Adrenal gland (tissue), 12 donors: ENCODE data around the gene SLC25A21. TPM values are rescaled to one million over a fixed set of nuclear protein-coding genes. Genes with fewer than 3 reads are reported as not detected.

Experiments used
- DNase-seq, 7 donors: peaks; one replicate each; pipeline ENCODE4 v3.0.0-alpha.2; 2019 to 2020
- H3K27ac ChIP-seq, 5 donors: fragments of 200-600 bp; sonication (generic) in 4 of 5; 1 replicate in 3 of 5; 2 replicates in 2 of 5; pipeline versions ENCODE4 v1.5.1 to v1.8.0; 2016 to 2020; ENCODE audit warnings: mild to moderate bottlenecking in 1 of 5
- H3K27me3 ChIP-seq: fragments of 200-600 bp; 2 replicates; pipeline ENCODE4 v1.8.0; 2021
- H3K36me3 ChIP-seq, 2 donors: fragments of 200-600 bp; replicated peaks in 1 of 2; 1 replicate in 1 of 2; 2 replicates in 1 of 2; pipeline versions ENCODE4 v1.5.1 to v1.8.0; 2018 to 2022
- H3K4me1 ChIP-seq, 2 donors: fragments of 200-600 bp; replicated peaks in 1 of 2; 1 replicate in 1 of 2; 2 replicates in 1 of 2; pipeline versions ENCODE4 v1.5.1 to v1.8.0; 2018 to 2021
- H3K4me3 ChIP-seq, 4 donors: fragments of 200-600 bp; sonication (generic) in 3 of 4; one replicate each; pipeline ENCODE4 v1.5.1; 2016 to 2018
- H3K9me3 ChIP-seq, 3 donors: fragments of 200-600 bp; sonication (generic) in 1 of 3; replicated peaks in 1 of 3; 1 replicate in 2 of 3; 2 replicates in 1 of 3; pipeline versions ENCODE4 v1.5.1 to v1.8.0; 2016 to 2021
- POLR2A ChIP-seq, 2 donors: fragments of 450-650 bp; IDR thresholded peaks; one replicate each; pipeline ENCODE4 v1.6.1; 2017; ENCODE audit warnings: antibody characterized with exemption in 2 of 2, mild to moderate bottlenecking in 2 of 2, moderate library complexity in 1 of 2
- WGBS, 4 donors: extraction: QIAGEN DNeasy Blood & Tissue Kit in 2 of 4; methylation state at CpG; one replicate each; pipeline versions ENCODE4 v1.1.5 to v1.1.7; 2013 to 2017; 5-methylcytosine and 5-hydroxymethylcytosine counted together
- intact Hi-C, 2 donors: fragments of 100-400 bp; cut with DNase I; formaldehyde crosslinking; loops; one replicate each; pipeline versions ENCODE4 v1.14.1 to v1.15.0; 2022 to 2023
- polyA plus RNA-seq, 3 donors: library from polyadenylated mRNA; stranded (reverse); fragments of 200-250 nt in 2 of 3; fragments of 350-450 nt in 1 of 3; fragmentation: Illumina TruSeq in 1 of 3; extraction: RNeasy Lipid Tissue Mini Kit (QIAGEN cat#74804) in 1 of 3; gene quantifications; one replicate each; pipeline ENCODE4 v1.2.3, GENCODE V29; 2013 to 2014
- total RNA-seq, 9 donors: library from RNA; depleted of rRNA in 4 of 9; stranded (reverse); fragments of >200 nt in 4 of 9; fragments of 120-200 nt in 1 of 9; fragmentation: NEBNext Ultra II Directional in 1 of 9; extraction: Animal tissue kit (Norgen Biotek cat#: 25700) in 1 of 9; gene quantifications; one replicate each; pipeline versions ENCODE4 v1.1.0 to v1.2.4, GENCODE V29; 2013 to 2023
- TF ChIP-seq, protein P1 (sequence below), 6 experiments: fragments of 450-650 bp in 4 of 6; fragments of 200-600 bp in 2 of 6; sonication (generic) in 1 of 6; IDR thresholded peaks; 1 replicate in 5 of 6; 2 replicates in 1 of 6; pipeline versions ENCODE4 v1.5.1 to v1.8.0; 2016 to 2021; ENCODE audit warnings: antibody characterized with exemption in 6 of 6, mild to moderate bottlenecking in 2 of 6, moderate library complexity in 1 of 6
- donor health status: healthy with polysubstance abuse.
- donor health status: Bipolar disorder and iron deficiency.
- donor health status: DM: yes; HTN: yes; CAD: no.
- donor health status: DM: no; HTN: no; CAD: no.
- donor health status: DM: no; HTN: no; CAD: no.
- donor health status: DM: yes; HTN: yes; CAD: no.

The SLC25A21 gene
- total and polyA plus RNA-seq, 12 donors: 0.14 to 3.8 (median 0.56) TPM

DNA sequence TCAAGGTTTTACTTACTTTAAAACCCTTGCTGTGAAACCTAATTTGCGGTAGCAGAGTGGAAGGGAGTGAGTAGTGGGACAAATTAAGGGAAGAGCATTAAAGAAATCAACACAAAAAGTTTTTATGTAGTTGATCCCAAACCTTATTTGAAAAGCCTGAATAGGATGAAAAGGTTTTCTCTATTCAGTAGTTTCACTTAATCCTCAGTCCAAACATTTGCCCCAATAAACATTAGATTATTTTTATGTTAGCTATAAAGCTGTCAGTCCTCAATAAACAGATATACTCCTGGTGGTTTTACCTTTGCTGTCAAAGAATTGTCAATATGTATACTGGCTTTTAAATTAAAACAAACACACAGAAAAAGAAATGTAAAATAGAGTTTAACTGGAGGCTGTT, 374.8 kb downstream of the SLC25A21 start:
- TF ChIP-seq, protein P1, sequence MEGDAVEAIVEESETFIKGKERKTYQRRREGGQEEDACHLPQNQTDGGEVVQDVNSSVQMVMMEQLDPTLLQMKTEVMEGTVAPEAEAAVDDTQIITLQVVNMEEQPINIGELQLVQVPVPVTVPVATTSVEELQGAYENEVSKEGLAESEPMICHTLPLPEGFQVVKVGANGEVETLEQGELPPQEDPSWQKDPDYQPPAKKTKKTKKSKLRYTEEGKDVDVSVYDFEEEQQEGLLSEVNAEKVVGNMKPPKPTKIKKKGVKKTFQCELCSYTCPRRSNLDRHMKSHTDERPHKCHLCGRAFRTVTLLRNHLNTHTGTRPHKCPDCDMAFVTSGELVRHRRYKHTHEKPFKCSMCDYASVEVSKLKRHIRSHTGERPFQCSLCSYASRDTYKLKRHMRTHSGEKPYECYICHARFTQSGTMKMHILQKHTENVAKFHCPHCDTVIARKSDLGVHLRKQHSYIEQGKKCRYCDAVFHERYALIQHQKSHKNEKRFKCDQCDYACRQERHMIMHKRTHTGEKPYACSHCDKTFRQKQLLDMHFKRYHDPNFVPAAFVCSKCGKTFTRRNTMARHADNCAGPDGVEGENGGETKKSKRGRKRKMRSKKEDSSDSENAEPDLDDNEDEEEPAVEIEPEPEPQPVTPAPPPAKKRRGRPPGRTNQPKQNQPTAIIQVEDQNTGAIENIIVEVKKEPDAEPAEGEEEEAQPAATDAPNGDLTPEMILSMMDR (IDR thresholded peaks at IDR 0.05): no peak
- no peak for TF ChIP-seq POLR2A (IDR thresholded peaks at IDR 0.05)
- WGBS, 4 donors: 54 to 84% (median 80%) methylated on average over 1 of the region's 1 CpG
- intact Hi-C loops: no loop called here
- H3K4me1 ChIP-seq: no peaks in the 10 kb centered on the region
- no peak overlapping the region for H3K27ac ChIP-seq
- H3K4me3 ChIP-seq: no peak overlapping the region
- no peaks in the 10 kb centered on the region for H3K9me3 ChIP-seq
- DNase-seq: no peak
- H3K36me3 ChIP-seq: no peaks in the 10 kb centered on the region
- H3K27me3 ChIP-seq: no peaks in the 10 kb centered on the region

GRCh38 chr14:36791402-36791801, 381.0 kb downstream of the SLC25A21 start:
- intact Hi-C loops: no loop called here
- peaks cover 3% of the 10 kb centered on the region for H3K27me3 ChIP-seq
- DNase-seq: no peak
- no peak overlapping the region for H3K27ac ChIP-seq
- H3K4me1 ChIP-seq: no peaks in the 10 kb centered on the region
- no peak for TF ChIP-seq POLR2A (IDR thresholded peaks at IDR 0.05)
- WGBS, 4 donors: 83 to 93% (median 88%) methylated on average over 1 of the region's 1 CpG
- H3K9me3 ChIP-seq: no peaks in the 10 kb centered on the region
- H3K4me3 ChIP-seq: no peak overlapping the region
- no peaks in the 10 kb centered on the region for H3K36me3 ChIP-seq

- no peaks in the 10 kb centered on the region for H3K27me3 ChIP-seq
- H3K9me3 ChIP-seq: peaks cover 0 to 5% (median 0%) of the 10 kb centered on the region in 3 donors
- TF ChIP-seq, protein P1 (IDR thresholded peaks at IDR 0.05): no peak
- no peak for TF ChIP-seq POLR2A (IDR thresholded peaks at IDR 0.05)
- intact Hi-C loops: no loop called here
- WGBS, 4 donors: 88 to 98% (median 96%) methylated on average over 1 of the region's 1 CpG
- no peak overlapping the region for H3K4me3 ChIP-seq
- no peaks in the 10 kb centered on the region for H3K4me1 ChIP-seq
- H3K36me3 ChIP-seq: no peaks in the 10 kb centered on the region
- no peak overlapping the region for H3K27ac ChIP-seq
- no peak for DNase-seq
These were observed 386.9 kb downstream of the SLC25A21 start for GRCh38 chr14:36785511-36785910.

GRCh38 chr14:36784541-36784940, 387.9 kb downstream of the SLC25A21 start:
- Histone ChIP-seq H3K36me3 (no peaks in the 10 kb centered on the region), H3K4me1 (no peaks in the 10 kb centered on the region), H3K27me3 (no peaks in the 10 kb centered on the region), H3K9me3 (peaks cover 0 to 5% (median 0%) of the 10 kb centered on the region in 3 donors), H3K27ac (no peak overlapping the region), H3K4me3 (no peak overlapping the region)
- TF ChIP-seq POLR2A (IDR thresholded peaks at IDR 0.05): no peak
- 90 to 93% (median 92%) methylated on average over 1 of the region's 1 CpG for WGBS, 4 donors
- intact Hi-C loops: no loop called here
- DNase-seq: no peak

DNA sequence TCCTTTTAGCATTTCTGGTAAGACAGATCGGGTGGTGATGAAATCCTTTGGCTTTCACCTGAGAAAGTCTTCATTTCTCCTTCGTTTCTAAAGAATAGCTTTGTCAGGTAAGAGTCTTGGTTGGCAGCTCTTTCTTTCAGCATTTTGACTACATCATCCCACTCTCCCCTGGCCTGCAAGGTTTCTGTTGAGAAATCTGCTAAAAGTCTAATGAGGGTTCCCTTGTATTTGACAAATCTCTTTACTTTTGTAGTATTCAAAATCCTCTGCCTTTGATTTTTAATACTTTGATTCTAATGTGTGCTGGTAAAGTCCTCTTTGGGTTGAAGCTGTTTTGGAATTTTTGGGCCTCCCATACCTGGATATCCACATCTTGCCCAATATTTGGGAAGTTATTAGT, 390.5 kb downstream of the SLC25A21 start:
- TF ChIP-seq, protein P1 (IDR thresholded peaks at IDR 0.05): no peak
- TF ChIP-seq POLR2A (IDR thresholded peaks at IDR 0.05): no peak
- intact Hi-C loops: no loop called here
- Histone ChIP-seq H3K9me3 (peaks cover 0 to 5% (median 0%) of the 10 kb centered on the region in 3 donors), H3K4me1 (no peaks in the 10 kb centered on the region), H3K27me3 (no peaks in the 10 kb centered on the region), H3K27ac (no peak overlapping the region), H3K36me3 (no peaks in the 10 kb centered on the region), H3K4me3 (no peak overlapping the region)
- WGBS, 4 donors: 82 to 89% (median 85%) methylated on average over 2 of the region's 2 CpGs
- no peak for DNase-seq
